HepG2 (cell line): ENCODE measurements around the gene OLFM4. TPM values are rescaled to one million over a fixed set of nuclear protein-coding genes. Genes with fewer than 3 reads are reported as not detected.

Experiments
- ATAC-seq: fragments of 200-7000 bp; cut with Tn5 transposase; 3 replicates; pipeline ENCODE4 v1.9.1; 2020; ENCODE audit warnings: mild to moderate bottlenecking, moderate library complexity
- BruUV-seq: library from RNA; stranded (reverse); fragments of 400-500 nt; replicated peaks from 2 replicates; lab custom pipeline; 2021; lab: Mats Ljungman, UMichigan
- CTCF ChIA-PET: fragments of 300-600 bp; formaldehyde crosslinking; extraction: SDS; loops from one replicate; lab custom pipeline; 2021; ENCODE audit warnings: low total read pairs, inconsistent platforms, low intra/inter-chr PET ratio; lab: Yijun Ruan, JAX
- POLR2A ChIA-PET: fragments of 350-600 bp; sonication (Branson Sonifier 250); formaldehyde crosslinking; loops from one replicate; lab custom pipeline; 2020; ENCODE audit warnings: antibody characterized with exemption, inconsistent platforms; lab: Yijun Ruan, JAX
- DNase-seq: peaks from one replicate; pipeline ENCODE4 v3.0.0-alpha.2; 2015; ENCODE audit warnings: low spot score
- FAIRE-seq: peaks from 3 replicates; lab custom pipeline; 2011; peaks lifted over from hg19 to GRCh38; lab: Jason Lieb, UNC
- H2AFZ ChIP-seq: one replicate; pipeline ENCODE4 v1.6.1; 2011; ENCODE audit warnings: low read length, inconsistent platforms
- H3K27ac ChIP-seq: fragments of 300-600 bp; 3 replicates; pipeline ENCODE4 v1.8.0; 2011; ENCODE audit warnings: mixed run types, mild to moderate bottlenecking, mixed read lengths, low read length, inconsistent platforms; ENCODE audit not compliant: insufficient read depth; ENCODE audit errors: extremely low read length
- H3K27me3 ChIP-seq, 2 experiments: fragments of 200-600 bp in 1 of 2; 2 replicates in 1 of 2; 3 replicates in 1 of 2; pipeline versions ENCODE4 v1.6.0 to v1.8.0; 2011; ENCODE audit warnings: low read length in 2 of 2, mild to moderate bottlenecking in 2 of 2, moderate library complexity in 2 of 2, inconsistent platforms in 1 of 2; ENCODE audit not compliant: insufficient read depth in 2 of 2, control insufficient read depth in 1 of 2
- H3K36me3 ChIP-seq, 2 experiments: fragments of 200-600 bp in 1 of 2; replicated peaks in 1 of 2; 2 replicates in 1 of 2; 3 replicates in 1 of 2; pipeline versions ENCODE4 v1.5.1 to v1.8.0; 2011; ENCODE audit warnings: low read length in 2 of 2, inconsistent platforms in 1 of 2; ENCODE audit not compliant: insufficient read depth in 2 of 2, control insufficient read depth in 1 of 2
- H3K4me1 ChIP-seq: 2 replicates; pipeline ENCODE4 v1.5.1; 2012; ENCODE audit warnings: low read length, inconsistent platforms; ENCODE audit not compliant: insufficient read depth
- H3K4me2 ChIP-seq: 2 replicates; pipeline ENCODE4 v1.6.0; 2011; ENCODE audit warnings: low read depth, low read length, inconsistent platforms
- H3K4me3 ChIP-seq, 3 experiments: fragments of 200-600 bp in 1 of 3; sonication (generic), shearing (Covaris generic) in 1 of 3; replicated peaks in 1 of 3; 2 replicates each; pipeline ENCODE4 v1.5.1; 2011 to 2016; ENCODE audit warnings: low read length in 3 of 3, inconsistent platforms in 2 of 3, low read depth in 2 of 3, mild to moderate bottlenecking in 2 of 3, control low read depth in 1 of 3, mixed read lengths in 1 of 3; ENCODE audit not compliant: insufficient read depth in 1 of 3
- H3K79me2 ChIP-seq: one replicate; pipeline ENCODE4 v1.6.1; 2011; ENCODE audit warnings: low read length, inconsistent platforms; ENCODE audit not compliant: insufficient read depth
- H3K9ac ChIP-seq: 2 replicates; pipeline ENCODE4 v1.6.0; 2011; ENCODE audit warnings: mild to moderate bottlenecking, low read depth, low read length, inconsistent platforms; ENCODE audit not compliant: insufficient read depth
- H3K9me3 ChIP-seq: 2 replicates; pipeline ENCODE4 v1.5.1; 2012; ENCODE audit warnings: mild to moderate bottlenecking, low read length
- H4K20me1 ChIP-seq: 2 replicates; pipeline ENCODE4 v1.6.0; 2011; ENCODE audit warnings: inconsistent platforms, mild to moderate bottlenecking, low read length, moderate library complexity; ENCODE audit not compliant: insufficient read depth
- DPF2 ChIP-seq: sonication (generic); formaldehyde crosslinking; IDR thresholded peaks from 2 replicates; pipeline ENCODE4 v1.4.0; 2020; ENCODE audit warnings: mild to moderate bottlenecking, low read depth, missing genetic modification reagents, borderline replicate concordance
- NCOA2 ChIP-seq: sonication (generic); formaldehyde crosslinking; IDR thresholded peaks from 2 replicates; pipeline ENCODE4 v1.8.0; 2022; ENCODE audit warnings: inconsistent platforms
- ZC3H4 ChIP-seq: sonication (generic); formaldehyde crosslinking; IDR thresholded peaks from 2 replicates; pipeline ENCODE4 v1.4.0; 2020; ENCODE audit warnings: missing genetic modification reagents, borderline replicate concordance
- ZNF207 ChIP-seq: fragments of 450-650 bp; IDR thresholded peaks from 2 replicates; pipeline ENCODE4 v1.6.1; 2016; ENCODE audit warnings: antibody characterized with exemption, borderline replicate concordance
- ZNF235 ChIP-seq: sonication (generic); formaldehyde crosslinking; IDR thresholded peaks from 2 replicates; pipeline ENCODE4 v1.8.1; 2023; ENCODE audit warnings: mild to moderate bottlenecking, missing genetic modification reagents, borderline replicate concordance
- ZNF331 ChIP-seq: sonication (generic); formaldehyde crosslinking; IDR thresholded peaks from 2 replicates; pipeline ENCODE4 v1.4.0; 2020; ENCODE audit warnings: missing genetic modification reagents
- WGBS: methylation state at CpG from one replicate; pipeline ENCODE4 v1.1.6; 2017; ENCODE audit warnings: low lambda C conversion rate; 5-methylcytosine and 5-hydroxymethylcytosine counted together
- in situ Hi-C: cut with HindIII; loops from 2 replicates; pipeline ENCODE4 v1.10.0; 2017; ENCODE audit warnings: low pct_unique_long_range_greater_than_20kb; ENCODE audit not compliant: extremely low pct_ligation_motif_present
- intact Hi-C: fragments of 100-400 bp; cut with micrococcal nuclease; formaldehyde crosslinking; loops from one replicate; pipeline ENCODE4 v1.10.0; 2022; ENCODE audit not compliant: unreplicated experiment
- polyA plus RNA-seq, 8 experiments: library from polyadenylated mRNA; depleted of rRNA in 3 of 8; stranded (reverse) in 7 of 8; unstranded in 1 of 8; fragments of >200 nt; fragmentation: Illumina TruSeq in 4 of 8; extraction: Trizol in 4 of 8; gene quantifications; 2 replicates each; pipeline versions ENCODE4 v1.2.1 to v1.2.3, GENCODE V29; 2011 to 2016; ENCODE audit warnings: low read depth in 4 of 8, missing spikeins in 1 of 8, mixed read lengths in 1 of 8; ENCODE audit not compliant: insufficient read depth in 1 of 8
- total RNA-seq, 5 experiments: library from RNA; depleted of rRNA; stranded (reverse); fragments of >200 nt; fragmentation: Illumina TruSeq; extraction: Trizol; gene quantifications; 2 replicates each; pipeline ENCODE4 v1.2.3, GENCODE V29; 2016; ENCODE audit warnings: low read depth in 1 of 5
- TF ChIP-seq, protein P1 (sequence below): sonication (generic); formaldehyde crosslinking; IDR thresholded peaks from 2 replicates; pipeline ENCODE4 v1.5.1; 2020; ENCODE audit warnings: missing genetic modification reagents, mild to moderate bottlenecking, borderline replicate concordance
- TF ChIP-seq, protein P2 (sequence below), 2 experiments: fragments of 450-650 bp in 1 of 2; sonication (generic) in 1 of 2; formaldehyde crosslinking in 1 of 2; IDR thresholded peaks; 2 replicates each; pipeline versions ENCODE4 v1.6.1 to v1.8.0; 2016 to 2022; ENCODE audit warnings: antibody characterized with exemption in 1 of 2, mild to moderate bottlenecking in 1 of 2, missing genetic modification reagents in 1 of 2
- TF ChIP-seq, protein P3 (sequence below): sonication (generic); formaldehyde crosslinking; IDR thresholded peaks from 2 replicates; pipeline ENCODE4 v1.8.1; 2023; ENCODE audit warnings: mild to moderate bottlenecking, inconsistent platforms, moderate library complexity, missing genetic modification reagents, borderline replicate concordance

Gene OLFM4
- total and polyA plus RNA-seq, 2 of the 13 experiments (the other 11 are each of a cell fraction or from before 2014, with no cell fraction given), result not detected

DNA sequence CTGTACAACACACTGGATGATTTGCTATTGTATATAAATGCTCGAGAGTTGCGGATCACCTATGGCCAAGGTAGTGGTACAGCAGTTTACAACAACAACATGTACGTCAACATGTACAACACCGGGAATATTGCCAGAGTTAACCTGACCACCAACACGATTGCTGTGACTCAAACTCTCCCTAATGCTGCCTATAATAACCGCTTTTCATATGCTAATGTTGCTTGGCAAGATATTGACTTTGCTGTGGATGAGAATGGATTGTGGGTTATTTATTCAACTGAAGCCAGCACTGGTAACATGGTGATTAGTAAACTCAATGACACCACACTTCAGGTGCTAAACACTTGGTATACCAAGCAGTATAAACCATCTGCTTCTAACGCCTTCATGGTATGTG is 21.5 kb downstream of the OLFM4 start (continued):
- TF ChIP-seq ZNF207 (no peak), ZC3H4 (no peak)
- TF ChIP-seq, all 625 proteins: peak for 0

DNA sequence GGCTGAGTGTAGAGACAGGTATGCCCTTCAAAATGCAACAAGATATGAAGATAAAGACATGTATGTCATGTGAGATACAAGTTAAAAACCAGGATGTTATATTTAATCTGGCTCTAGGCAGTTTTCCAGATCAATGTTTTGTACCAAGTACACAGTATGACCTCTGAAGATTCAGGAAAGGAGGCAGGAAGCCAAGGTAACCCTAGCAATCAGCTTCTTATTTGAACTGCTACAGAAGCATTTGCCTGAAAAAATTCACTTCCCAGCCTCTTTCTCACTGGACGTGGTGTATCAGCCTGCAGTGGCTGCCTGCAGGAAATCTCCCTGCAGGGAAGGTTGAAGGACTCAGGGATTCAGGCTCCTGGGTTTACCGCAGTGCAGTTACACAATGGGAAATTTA is 24.1 kb downstream of the OLFM4 start:
- H3K36me3 ChIP-seq, result no peaks in the 10 kb centered on the region
- ChIA-PET CTCF (no interaction called here), POLR2A (no interaction called here)
- no peaks in the 10 kb centered on the region for H3K79me2 ChIP-seq
- intact Hi-C loops, result no loop called here
- DNase-seq (no peak), ATAC-seq (no peak), FAIRE-seq (no peak)
- H2AFZ ChIP-seq, result no peak overlapping the region
- no peaks in the 10 kb centered on the region for H4K20me1 ChIP-seq
- in situ Hi-C loops, result no loop called here
- no peak overlapping the region for H3K4me3 ChIP-seq
- no peaks in the 10 kb centered on the region; a peak in 1 of 5 replicates for H3K27me3 ChIP-seq
- no peaks in the 10 kb centered on the region for H3K4me1 ChIP-seq
- no peak overlapping the region for H3K9ac ChIP-seq
- 5% methylated on average over 2 of the region's 2 CpGs for WGBS
- no peaks in the 10 kb centered on the region for H3K9me3 ChIP-seq
- H3K27ac ChIP-seq, result no peak overlapping the region
- H3K4me2 ChIP-seq, result no peak overlapping the region
- no TSS peak for BruUV-seq
- TF ChIP-seq ZNF235 (CRISPR knock-in tag) (no peak), ZNF331 (CRISPR knock-in tag) (no peak), NCOA2 (CRISPR knock-in tag) (no peak), DPF2 (CRISPR knock-in tag) (no peak)
- TF ChIP-seq, protein P1, sequence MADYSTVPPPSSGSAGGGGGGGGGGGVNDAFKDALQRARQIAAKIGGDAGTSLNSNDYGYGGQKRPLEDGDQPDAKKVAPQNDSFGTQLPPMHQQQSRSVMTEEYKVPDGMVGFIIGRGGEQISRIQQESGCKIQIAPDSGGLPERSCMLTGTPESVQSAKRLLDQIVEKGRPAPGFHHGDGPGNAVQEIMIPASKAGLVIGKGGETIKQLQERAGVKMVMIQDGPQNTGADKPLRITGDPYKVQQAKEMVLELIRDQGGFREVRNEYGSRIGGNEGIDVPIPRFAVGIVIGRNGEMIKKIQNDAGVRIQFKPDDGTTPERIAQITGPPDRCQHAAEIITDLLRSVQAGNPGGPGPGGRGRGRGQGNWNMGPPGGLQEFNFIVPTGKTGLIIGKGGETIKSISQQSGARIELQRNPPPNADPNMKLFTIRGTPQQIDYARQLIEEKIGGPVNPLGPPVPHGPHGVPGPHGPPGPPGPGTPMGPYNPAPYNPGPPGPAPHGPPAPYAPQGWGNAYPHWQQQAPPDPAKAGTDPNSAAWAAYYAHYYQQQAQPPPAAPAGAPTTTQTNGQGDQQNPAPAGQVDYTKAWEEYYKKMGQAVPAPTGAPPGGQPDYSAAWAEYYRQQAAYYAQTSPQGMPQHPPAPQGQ (CRISPR knock-in tag), result no peak
- TF ChIP-seq, protein P2, sequence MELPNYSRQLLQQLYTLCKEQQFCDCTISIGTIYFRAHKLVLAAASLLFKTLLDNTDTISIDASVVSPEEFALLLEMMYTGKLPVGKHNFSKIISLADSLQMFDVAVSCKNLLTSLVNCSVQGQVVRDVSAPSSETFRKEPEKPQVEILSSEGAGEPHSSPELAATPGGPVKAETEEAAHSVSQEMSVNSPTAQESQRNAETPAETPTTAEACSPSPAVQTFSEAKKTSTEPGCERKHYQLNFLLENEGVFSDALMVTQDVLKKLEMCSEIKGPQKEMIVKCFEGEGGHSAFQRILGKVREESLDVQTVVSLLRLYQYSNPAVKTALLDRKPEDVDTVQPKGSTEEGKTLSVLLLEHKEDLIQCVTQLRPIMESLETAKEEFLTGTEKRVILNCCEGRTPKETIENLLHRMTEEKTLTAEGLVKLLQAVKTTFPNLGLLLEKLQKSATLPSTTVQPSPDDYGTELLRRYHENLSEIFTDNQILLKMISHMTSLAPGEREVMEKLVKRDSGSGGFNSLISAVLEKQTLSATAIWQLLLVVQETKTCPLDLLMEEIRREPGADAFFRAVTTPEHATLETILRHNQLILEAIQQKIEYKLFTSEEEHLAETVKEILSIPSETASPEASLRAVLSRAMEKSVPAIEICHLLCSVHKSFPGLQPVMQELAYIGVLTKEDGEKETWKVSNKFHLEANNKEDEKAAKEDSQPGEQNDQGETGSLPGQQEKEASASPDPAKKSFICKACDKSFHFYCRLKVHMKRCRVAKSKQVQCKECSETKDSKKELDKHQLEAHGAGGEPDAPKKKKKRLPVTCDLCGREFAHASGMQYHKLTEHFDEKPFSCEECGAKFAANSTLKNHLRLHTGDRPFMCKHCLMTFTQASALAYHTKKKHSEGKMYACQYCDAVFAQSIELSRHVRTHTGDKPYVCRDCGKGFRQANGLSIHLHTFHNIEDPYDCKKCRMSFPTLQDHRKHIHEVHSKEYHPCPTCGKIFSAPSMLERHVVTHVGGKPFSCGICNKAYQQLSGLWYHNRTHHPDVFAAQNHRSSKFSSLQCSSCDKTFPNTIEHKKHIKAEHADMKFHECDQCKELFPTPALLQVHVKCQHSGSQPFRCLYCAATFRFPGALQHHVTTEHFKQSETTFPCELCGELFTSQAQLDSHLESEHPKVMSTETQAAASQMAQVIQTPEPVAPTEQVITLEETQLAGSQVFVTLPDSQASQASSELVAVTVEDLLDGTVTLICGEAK (IDR thresholded peaks at IDR 0.05), result no peak
- TF ChIP-seq, protein P2 (CRISPR knock-in tag; IDR thresholded peaks at IDR 0.05), result no peak
- TF ChIP-seq, protein P3, sequence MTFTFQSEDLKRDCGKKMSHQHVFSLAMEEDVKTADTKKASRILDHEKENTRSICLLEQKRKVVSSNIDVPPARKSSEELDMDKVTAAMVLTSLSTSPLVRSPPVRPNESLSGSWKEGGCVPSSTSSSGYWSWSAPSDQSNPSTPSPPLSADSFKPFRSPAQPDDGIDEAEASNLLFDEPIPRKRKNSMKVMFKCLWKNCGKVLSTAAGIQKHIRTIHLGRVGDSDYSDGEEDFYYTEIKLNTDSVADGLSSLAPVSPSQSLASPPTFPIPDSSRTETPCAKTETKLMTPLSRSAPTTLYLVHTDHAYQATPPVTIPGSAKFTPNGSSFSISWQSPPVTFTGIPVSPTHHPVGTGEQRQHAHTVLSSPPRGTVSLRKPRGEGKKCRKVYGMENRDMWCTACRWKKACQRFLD (CRISPR knock-in tag), result no peak
